HFF-Myc (cell line): ENCODE results near the gene PPP1R26.

Experiments
- DNase-seq: peaks from one replicate; pipeline ENCODE4 v3.0.0-alpha.2; 2011; ENCODE audit warnings: low read depth; ENCODE audit errors: extremely low read depth
- H3K4me3 ChIP-seq: replicated peaks from 2 replicates; pipeline ENCODE4 v1.5.1; 2011; ENCODE audit warnings: low read depth, mild to moderate bottlenecking, control low read depth, low read length
- CTCF ChIP-seq: IDR thresholded peaks from 2 replicates; pipeline ENCODE4 v1.5.1; 2012; ENCODE audit warnings: mild to moderate bottlenecking, low read depth, low read length, control low read depth; ENCODE audit errors: missing control alignments

Gene PPP1R26

DNA sequence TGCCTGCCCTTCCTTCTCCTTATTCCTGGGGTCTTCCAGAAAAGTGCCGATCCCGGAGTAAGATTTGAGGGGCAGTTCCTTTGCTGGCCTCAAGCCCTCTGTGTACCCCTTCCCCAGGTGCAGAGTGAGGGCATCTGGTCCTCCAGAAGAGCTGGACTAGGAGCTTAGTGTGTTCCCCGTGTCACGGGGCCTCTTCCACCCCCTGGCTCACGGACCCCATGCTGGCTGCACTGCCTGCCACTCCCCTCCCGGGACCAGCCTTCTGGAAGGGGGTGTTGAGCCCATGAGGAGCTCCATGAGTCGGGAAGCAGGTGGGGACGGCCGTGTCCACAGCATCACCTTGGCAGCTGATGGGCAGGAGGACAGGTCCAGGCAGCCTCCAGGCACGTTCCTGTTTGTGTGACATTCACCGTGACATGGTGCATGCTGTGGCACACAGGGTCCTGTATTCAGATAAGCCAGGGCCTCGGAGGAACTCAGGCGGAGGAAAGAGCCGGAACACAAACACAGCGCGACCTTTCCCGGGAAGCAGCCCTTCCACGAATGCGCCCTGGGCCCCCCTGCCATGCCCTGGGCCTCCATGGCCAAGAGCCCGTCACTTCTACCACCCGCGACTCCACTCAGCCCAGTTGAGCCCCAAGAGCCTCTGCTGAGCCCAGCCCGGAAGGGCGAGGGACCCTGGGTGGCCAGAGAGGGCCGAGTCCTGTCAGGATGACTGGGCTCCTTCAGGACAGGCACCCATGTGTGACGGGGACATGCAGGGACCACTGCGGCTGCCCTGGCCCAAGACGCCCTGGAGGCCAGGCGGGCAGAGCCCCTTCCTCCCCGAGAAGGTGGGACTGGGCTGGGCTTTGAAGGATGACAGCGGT, 35.7 kb downstream of the PPP1R26 start:
- no peak overlapping the region for H3K4me3 ChIP-seq
- no peak for DNase-seq
- TF ChIP-seq CTCF = no peak

GRCh38 chr9:135516132-135516860, 36.7 kb downstream of the PPP1R26 start:
- H3K4me3 ChIP-seq = no peak overlapping the region
- no peak for TF ChIP-seq CTCF
- DNase-seq = no peak

DNA sequence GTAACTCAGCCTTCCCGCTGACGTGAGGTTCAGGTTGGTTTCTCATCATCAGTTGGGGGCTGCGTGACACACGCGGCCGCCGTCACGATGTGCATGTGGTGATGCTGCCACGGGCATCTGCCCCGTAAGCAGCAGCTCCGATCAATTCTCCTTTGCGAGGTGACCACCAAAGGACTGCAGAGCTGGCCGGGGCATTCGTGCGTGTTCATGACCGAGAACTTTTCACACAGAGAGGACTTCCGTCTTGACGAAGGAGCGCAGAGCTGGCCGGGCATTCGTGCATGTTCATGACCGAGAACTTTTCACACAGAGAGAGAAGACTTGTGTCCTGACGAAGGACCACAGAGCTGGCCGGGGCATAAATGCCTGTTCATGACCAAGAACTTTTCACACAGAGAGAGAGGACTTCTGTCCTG, 37.8 kb downstream of the PPP1R26 start:
- no peak for TF ChIP-seq CTCF
- no peak overlapping the region for H3K4me3 ChIP-seq
- no peak for DNase-seq

DNA sequence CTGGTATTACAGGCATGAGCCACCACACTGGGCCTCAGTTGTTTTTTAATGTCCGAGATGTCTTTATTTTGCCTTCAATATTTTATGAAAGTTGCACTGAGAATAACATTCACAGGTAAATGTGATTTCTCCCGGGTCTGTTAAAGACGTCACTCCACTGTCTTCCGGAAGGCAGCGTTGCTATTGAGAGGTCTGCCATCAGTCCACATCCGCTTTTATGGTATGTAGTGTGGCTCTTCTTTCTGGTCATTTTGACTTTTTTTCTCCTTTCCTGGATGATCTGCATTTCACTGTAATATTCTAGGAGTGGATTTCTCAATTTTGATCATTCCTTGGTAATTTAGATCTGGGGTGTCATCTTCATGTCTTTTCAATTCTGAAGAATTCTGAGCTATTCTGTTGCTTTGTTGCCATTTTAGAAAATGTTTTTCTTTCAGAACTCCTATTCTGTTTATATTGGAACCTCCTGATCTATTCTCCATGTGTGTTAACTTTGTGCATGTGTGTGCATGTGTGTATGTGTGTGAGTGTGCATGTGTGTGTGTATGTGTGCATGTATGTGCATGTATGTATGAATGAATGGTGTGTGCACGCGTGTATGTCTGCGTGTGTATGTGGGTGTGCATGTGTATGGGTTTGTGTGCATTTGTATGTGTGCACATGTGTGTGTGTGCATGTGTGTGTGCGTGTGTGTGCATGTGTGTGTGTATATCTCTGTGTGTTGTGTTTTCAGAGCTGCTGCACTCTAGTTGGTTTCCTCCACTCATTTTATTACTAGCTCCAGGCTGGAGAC, 39.8 kb downstream of the PPP1R26 start:
- TF ChIP-seq CTCF = no peak
- DNase-seq = no peak

DNA sequence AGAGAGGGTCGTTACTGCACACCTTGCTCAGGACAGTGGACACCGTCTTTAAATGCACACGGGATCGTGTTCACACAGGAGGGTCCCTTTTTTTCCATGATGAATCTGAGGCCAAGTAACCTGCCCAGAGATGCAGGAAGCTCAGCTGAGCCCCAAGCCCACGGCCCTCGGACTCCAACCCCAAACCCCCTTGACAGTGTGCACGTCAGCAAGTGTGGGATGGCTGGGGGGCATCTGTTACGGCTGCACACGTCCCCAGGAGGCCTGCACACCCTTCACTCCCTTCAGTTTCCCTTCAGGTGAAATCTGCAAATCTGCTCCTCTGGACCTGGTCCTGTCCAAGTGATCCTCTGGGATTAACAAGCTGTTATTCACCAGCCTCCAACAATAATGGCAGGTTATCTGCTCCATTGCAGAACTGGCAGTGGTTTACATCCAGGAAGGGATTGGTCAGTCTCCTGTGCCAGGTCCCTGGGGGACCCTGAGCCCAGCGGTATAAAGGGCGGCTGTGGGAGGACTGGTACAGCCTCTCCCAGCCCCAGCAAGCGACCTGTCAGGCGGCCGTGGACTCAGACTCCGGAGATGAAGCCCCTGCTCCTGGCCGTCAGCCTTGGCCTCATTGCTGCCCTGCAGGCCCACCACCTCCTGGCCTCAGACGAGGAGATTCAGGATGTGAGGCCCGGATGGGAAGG, 41.5 kb downstream of the PPP1R26 start, which contains the start of gene LCN1:
Gene LCN1 (plus strand): TSS at position 525 of the 692 bp plus-strand sequence. CDS start 58 bp downstream, at position 583.
- TF ChIP-seq CTCF = no peak
- no peak for DNase-seq
- no peak within 1 kb of the TSS for H3K4me3 ChIP-seq

More for the DNA sequence above, 39.8 kb downstream of the PPP1R26 start:
- H3K4me3 ChIP-seq = no peak overlapping the region

- H3K4me3 ChIP-seq = no peak overlapping the region
- DNase-seq = no peak
- TF ChIP-seq CTCF = no peak
Observed at GRCh38 chr9:135521608-135522095, 42.1 kb downstream of the PPP1R26 start.
